NOMO-1 (cell line): Measurements from ENCODE around the gene MRPS18A.
A peak's percentile ranks its signal among the peaks of the same experiment; 100 is the strongest.
"Not testable (repeated sequence)": the region's sequence is repeated elsewhere in the genome, so short reads cannot be mapped to it uniquely, and the experiment has no call there.

ENCODE experiments used
- DNase-seq, 2 experiments: peaks; one replicate each; lab custom pipeline; 2025; ENCODE audit not compliant: unreplicated experiment in 2 of 2; lab: John Stamatoyannopoulos, UW

MRPS18A gene

GRCh38 chr6:43671801-43672690 is 15.5 kb downstream of the MRPS18A start:
- DNase-seq, result no peak

- no peak for DNase-seq
Measured at GRCh38 chr6:43671011-43671800, 16.4 kb downstream of the MRPS18A start.

- DNase-seq, result no peak
Measured at GRCh38 chr6:43670623-43670986, 17.0 kb downstream of the MRPS18A start.

- DNase-seq, result no peak
Measured at GRCh38 chr6:43669922-43670622, 17.5 kb downstream of the MRPS18A start.

DNA sequence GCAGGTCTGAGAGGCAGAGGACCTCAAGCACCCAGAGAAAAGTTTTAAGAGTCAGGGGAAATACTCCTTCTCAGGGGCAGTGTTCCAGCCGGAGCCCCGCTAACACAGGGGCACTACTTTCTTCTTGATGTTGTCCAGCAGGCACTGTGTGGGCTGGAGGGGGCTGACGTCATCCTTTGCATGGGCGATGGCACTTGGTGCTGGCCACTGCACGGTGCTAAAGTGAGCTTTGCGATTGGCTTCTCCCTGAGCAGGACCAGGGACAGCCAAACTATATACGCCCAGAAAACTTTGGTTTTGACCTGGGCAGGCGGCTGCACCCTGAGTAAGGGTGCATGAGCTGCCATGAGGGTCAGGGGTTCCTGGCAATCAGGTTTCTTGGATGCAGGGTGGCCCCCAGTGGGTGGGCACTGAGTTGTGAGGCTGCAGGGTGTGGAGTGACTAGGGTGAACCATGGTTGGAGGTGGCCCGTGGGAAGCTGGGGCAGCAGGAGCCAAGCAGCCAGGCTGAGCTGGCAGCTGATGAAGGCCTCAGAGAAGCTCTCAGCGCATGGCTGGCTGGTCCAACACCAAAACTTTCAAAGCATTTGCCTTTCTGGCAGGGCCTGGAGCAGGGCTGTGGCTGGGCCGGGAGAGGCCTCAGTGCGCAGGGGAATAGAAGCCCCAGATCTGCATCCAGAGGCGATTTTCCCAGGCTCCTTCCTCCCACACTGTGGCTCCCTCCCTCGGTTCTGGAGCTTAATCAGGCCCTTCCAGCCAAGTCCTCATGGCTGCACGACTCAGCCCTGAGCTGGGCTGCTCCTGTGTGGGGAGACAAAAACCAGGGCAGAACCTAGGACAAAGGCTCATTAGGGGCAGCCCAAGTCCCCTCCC is 18.3 kb downstream of the MRPS18A start:
- DNase-seq, result no peak

DNA sequence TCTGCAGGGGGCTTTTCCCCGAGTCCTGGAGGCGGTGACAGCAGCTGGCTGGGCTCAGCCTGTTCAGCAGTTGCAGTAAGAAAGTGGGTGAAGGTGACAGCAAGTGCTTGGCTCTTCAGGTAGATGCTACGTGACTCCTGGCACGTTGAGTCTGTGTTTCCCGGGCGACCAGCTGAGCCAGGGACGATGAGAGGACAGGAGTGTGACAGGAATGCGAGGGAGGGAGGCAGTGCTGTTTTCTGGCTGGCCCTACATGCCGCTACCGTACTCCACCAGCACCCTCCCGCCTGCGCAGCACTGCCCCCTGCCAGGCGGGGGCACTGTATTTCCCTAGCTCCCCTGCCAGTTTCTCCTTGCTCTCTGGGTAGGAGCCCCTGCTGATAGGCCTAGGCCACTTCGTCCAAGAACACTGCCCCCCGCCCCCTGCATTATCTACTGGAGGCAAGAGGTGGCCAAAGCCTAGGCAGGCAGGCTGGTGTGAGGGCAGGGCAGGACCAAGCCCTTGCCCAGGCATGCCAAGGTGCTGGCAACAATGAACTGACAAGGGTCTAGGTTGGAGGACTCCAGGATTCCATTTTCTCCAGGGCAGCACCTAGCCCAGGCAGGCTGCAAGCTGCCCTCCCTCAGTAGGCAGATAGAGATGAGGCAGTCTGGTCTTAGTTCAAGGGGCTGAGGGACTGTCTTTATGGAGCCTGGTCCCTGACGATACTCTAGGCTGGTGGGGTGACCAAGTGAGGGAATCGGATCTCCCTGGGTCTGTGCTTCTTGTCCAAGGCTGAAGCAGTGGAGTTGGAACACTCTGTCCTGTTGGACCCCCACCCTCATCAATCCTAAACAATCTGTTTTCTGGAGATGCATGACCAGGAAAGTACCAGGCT is 19.2 kb downstream of the MRPS18A start:
- peak in 1 of 2 experiments; percentile 30 for DNase-seq

GRCh38 chr6:43667245-43668150 is 20.1 kb downstream of the MRPS18A start:
- DNase-seq, result peak; percentile 33 to 56

- no peak for DNase-seq
Measured at GRCh38 chr6:43666196-43666920, 21.2 kb downstream of the MRPS18A start.

DNA sequence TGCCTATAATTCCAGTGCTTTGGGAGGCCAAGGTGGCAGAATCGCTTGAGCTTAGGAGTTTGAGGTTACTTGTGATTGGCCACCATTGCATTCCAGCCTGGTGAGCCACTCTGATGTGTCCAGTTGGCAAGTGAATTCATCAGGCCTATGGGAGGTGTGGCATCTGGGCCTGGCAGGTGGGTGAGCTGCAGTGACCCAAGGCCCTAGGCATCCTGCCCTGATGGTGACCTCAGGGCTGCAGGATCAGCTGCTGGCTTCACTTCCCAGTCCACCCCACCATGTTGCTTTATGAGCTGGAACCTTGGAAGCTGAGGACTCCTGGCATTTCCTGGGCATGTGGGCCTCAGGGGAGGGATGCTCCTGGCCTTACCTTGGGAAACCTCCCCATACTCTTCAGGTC is 22.2 kb downstream of the MRPS18A start:
- no peak for DNase-seq

- not testable (repeated sequence) for DNase-seq
Measured at GRCh38 chr6:43662948-43663347, 24.6 kb downstream of the MRPS18A start.

GRCh38 chr6:43658161-43658560 is 29.4 kb downstream of the MRPS18A start:
- DNase-seq, result no peak

DNA sequence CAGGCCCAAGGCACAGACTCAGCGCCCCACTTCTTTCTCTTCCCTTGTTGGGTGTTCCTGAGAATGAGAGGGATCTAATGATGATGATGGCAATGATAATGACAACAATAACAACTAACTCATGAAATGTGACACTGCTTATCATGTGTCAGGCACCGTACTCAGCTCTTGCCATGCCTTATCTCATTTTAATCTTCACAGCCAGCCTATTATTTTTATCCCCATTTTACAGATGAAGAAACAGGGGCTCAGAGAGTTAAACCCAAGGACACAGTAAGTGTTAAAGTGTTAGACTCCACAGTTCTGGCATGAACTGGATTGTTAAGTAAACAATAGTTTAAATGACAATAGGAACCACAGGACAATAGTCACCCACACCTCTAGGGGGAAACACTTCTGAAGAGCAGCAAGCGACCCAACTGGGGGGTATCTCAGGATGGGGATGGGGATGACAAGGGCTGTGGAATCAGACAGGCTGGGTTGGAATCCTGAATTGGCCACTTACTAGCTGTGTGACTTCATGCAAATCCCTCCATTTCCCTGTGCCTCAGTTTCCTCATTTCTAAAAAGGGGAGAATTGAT is 30.3 kb downstream of the MRPS18A start:
- no peak for DNase-seq

DNA sequence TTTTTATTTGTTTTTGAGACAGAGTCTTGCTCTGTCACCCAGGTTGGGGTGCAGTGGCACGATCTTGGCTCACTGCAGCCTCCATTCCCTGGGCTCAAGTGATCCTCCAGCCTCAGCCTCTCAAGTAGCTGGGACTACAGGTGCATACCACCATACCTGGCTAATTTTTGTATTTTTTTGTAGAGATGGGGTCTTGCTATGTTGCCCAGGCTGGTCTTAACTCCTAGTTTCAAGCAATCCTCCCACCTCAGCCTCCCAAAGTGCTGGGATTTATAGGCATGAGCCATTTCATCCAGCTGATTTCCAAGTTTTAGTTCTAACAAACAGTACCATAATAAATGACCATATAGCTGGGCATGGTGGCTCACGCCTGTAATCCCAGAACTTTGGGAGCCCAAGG is 34.8 kb downstream of the MRPS18A start:
- DNase-seq, result not testable (repeated sequence)

GRCh38 chr6:43648248-43648647 is 39.3 kb downstream of the MRPS18A start:
- DNase-seq, result no peak

- DNase-seq, result no peak
Measured at GRCh38 chr6:43647613-43648012, 40.0 kb downstream of the MRPS18A start.

- no peak for DNase-seq
Measured at GRCh38 chr6:43645613-43645964, 42.0 kb downstream of the MRPS18A start.

- DNase-seq, result peak in 1 of 2 experiments; percentile 32
Measured at GRCh38 chr6:43644940-43645612, 42.5 kb downstream of the MRPS18A start, which contains the start of gene RSPH9. RSPH9 (plus strand) TSS chr6:43645036; CDS start chr6:43645099, 63 bp downstream.
